Calu3 (cell line): ENCODE data around the gene TSC2. TPM values are rescaled to one million over a fixed set of nuclear protein-coding genes. Genes with fewer than 3 reads are reported as not detected.

Experiments used
- BruUV-seq: library from RNA; stranded (reverse); fragments of 400-500 nt; replicated peaks from 2 replicates; lab custom pipeline; 2021; lab: Mats Ljungman, UMichigan
- CTCF ChIA-PET: fragments of 300-600 bp; sonication (Branson Sonifier 250); formaldehyde crosslinking; loops from one replicate; lab custom pipeline; 2022; ENCODE audit warnings: antibody characterized with exemption; lab: Charles Lee
- DNase-seq: peaks from one replicate; pipeline ENCODE4 v3.0.0; 2022
- H3K27ac Mint-ChIP-seq: one replicate; pipeline ENCODE4 v1.8.0; 2022; ENCODE audit warnings: mixed read lengths; ENCODE audit not compliant: unreplicated experiment
- H3K27me3 Mint-ChIP-seq: one replicate; pipeline ENCODE4 v1.8.0; 2022; ENCODE audit warnings: mixed read lengths; ENCODE audit not compliant: unreplicated experiment
- H3K36me3 Mint-ChIP-seq: one replicate; pipeline ENCODE4 v1.8.0; 2022; ENCODE audit warnings: mild to moderate bottlenecking, moderate library complexity, mixed read lengths; ENCODE audit not compliant: insufficient read depth, unreplicated experiment
- H3K4me1 Mint-ChIP-seq: one replicate; pipeline ENCODE4 v1.8.0; 2022; ENCODE audit warnings: mild to moderate bottlenecking, low read depth, mixed read lengths; ENCODE audit not compliant: unreplicated experiment
- H3K4me3 Mint-ChIP-seq: one replicate; pipeline ENCODE4 v1.8.0; 2022; ENCODE audit warnings: mild to moderate bottlenecking, low read depth, moderate library complexity, mixed read lengths; ENCODE audit not compliant: unreplicated experiment
- H3K9me3 Mint-ChIP-seq: one replicate; pipeline ENCODE4 v1.8.0; 2022; ENCODE audit warnings: low read depth, mixed read lengths; ENCODE audit not compliant: unreplicated experiment
- intact Hi-C: fragments of 100-400 bp; cut with micrococcal nuclease; formaldehyde crosslinking; loops from one replicate; pipeline ENCODE4 v1.10.0; 2022; ENCODE audit not compliant: unreplicated experiment
- total RNA-seq: library from RNA; stranded (reverse); gene quantifications from 2 replicates; pipeline ENCODE4 v1.2.3, GENCODE V29; 2022
- TF ChIP-seq, protein P1 (sequence below): fragments of 200-600 bp; IDR thresholded peaks from one replicate; pipeline ENCODE4 v1.8.0; 2022; ENCODE audit warnings: antibody characterized with exemption; ENCODE audit not compliant: unreplicated experiment

The TSC2 gene
- total RNA-seq, 1 experiment from 2014 or later = 170 TPM

DNA sequence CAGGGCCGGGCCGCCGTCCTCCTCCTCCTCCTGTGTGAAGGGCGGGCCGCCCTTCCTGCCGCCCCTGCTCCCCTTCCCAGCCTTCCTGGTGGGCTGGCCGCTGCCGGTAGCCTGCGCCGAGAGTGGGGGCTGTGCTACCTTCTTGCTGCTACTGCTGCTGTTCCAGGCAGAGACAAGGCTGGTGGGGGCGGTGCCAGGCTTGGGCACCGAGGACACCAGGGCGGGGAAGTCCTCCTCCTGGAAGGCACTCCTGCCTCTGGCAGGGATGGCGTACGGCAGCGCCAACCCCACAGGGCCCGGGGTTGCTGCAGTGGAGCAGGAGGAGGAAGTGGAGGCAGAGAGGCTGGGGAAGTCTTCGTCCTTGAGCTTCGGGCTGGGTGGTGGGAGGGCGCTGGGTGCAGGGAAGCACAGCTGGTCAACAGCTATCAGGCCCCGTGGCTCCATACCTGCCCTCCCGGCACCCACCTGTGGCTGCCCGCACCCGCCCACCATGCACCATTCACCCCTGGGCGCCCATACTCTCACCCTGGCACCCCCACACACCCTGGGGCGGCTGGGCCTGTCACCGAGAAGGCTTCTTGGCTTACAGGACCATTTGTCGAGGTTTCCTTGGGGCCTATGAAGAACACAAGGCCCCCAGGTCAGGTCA lies 47.8 kb upstream of the TSC2 start:
- Mint-ChIP-seq H3K4me1 (peaks cover 12% of the 10 kb centered on the region), H3K27me3 (no peaks in the 10 kb centered on the region), H3K9me3 (no peaks in the 10 kb centered on the region), H3K36me3 (peaks cover 52% of the 10 kb centered on the region), H3K4me3 (no peak overlapping the region), H3K27ac (no peak overlapping the region)
- TF ChIP-seq, protein P1, sequence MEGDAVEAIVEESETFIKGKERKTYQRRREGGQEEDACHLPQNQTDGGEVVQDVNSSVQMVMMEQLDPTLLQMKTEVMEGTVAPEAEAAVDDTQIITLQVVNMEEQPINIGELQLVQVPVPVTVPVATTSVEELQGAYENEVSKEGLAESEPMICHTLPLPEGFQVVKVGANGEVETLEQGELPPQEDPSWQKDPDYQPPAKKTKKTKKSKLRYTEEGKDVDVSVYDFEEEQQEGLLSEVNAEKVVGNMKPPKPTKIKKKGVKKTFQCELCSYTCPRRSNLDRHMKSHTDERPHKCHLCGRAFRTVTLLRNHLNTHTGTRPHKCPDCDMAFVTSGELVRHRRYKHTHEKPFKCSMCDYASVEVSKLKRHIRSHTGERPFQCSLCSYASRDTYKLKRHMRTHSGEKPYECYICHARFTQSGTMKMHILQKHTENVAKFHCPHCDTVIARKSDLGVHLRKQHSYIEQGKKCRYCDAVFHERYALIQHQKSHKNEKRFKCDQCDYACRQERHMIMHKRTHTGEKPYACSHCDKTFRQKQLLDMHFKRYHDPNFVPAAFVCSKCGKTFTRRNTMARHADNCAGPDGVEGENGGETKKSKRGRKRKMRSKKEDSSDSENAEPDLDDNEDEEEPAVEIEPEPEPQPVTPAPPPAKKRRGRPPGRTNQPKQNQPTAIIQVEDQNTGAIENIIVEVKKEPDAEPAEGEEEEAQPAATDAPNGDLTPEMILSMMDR = no peak
- intact Hi-C loops = no loop called here
- no peak for DNase-seq
- no TSS peak for BruUV-seq
- CTCF ChIA-PET = interaction anchor here (0.7 kb wide), 1 partner anchor 16 kb away, joined by 3 read pairs; no protein-coding TSS in a partner anchor

DNA sequence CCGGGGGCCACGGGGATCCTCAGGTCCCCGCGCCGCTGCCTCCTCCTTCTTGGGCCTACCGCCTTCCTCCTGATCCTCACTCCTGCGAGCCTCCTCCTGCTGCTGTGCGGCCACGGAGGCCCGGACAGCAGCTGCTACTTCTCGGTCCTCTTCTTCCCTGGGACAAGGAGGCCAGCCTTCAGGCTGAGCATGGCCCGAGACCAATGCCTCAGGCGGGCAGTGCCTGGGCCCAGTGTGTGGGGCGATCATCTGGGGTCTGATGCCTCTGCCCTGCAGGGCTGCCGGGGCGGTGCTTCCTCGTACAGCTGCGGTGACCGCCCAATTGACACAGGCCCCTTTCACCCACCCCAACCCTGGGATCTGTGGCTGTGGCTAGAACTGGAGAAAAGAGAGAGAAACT lies 46.8 kb upstream of the TSC2 start:
- Mint-ChIP-seq H3K27ac (no peak overlapping the region), H3K4me1 (peaks cover 12% of the 10 kb centered on the region), H3K9me3 (no peaks in the 10 kb centered on the region), H3K36me3 (peaks cover 51% of the 10 kb centered on the region), H3K4me3 (no peak overlapping the region), H3K27me3 (no peaks in the 10 kb centered on the region)
- no peak for DNase-seq
- TF ChIP-seq, protein P1 = no peak
- intact Hi-C loops = no loop called here
- CTCF ChIA-PET = no interaction called here
- BruUV-seq = no TSS peak

DNA sequence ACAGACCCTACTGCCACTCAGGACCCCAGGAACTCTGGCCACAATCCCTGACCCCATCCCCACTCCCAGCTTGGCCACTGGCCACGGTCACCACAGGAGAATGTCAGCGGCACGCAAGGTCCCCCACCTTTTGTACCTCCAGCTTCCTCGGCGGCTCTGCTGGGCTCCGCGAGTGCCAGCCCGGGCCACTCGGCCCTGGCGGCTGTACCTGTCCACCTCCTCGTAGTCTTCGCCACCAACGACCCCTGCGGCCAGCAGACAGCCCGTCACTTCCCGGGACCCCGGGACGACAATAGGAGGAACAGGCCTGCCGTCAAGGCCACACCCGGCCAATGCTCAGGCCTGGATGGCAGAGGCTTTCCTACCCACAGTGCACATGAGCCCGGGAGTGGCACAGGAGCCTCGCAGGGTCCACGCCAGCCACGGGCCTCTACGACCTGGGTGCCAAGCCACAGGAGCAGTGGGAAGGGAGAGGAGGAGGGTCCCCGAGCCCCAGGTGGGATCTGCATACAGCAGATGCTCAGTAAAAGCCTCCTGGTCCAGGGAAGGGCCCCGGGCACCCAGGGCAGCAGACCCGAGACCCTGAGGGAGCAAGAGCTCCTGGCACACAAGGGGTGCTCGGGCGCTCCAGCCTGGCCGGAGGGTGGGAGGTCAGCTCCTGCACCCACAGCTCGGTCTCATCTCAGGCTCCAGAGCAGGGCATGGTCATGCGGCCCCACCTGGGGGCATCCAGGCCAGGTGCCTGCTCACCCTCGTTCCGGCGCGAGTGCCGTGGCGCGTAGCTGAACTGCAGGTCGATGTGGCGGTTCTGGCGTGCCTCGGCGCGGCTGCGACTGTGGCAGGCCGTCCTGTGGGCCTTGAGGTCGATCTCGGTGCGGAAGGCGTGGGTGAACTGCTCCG lies 46.1 kb upstream of the TSC2 start:
- Mint-ChIP-seq H3K9me3 (no peaks in the 10 kb centered on the region), H3K36me3 (peaks cover 46% of the 10 kb centered on the region), H3K4me3 (no peak overlapping the region), H3K4me1 (peaks cover 18% of the 10 kb centered on the region), H3K27ac (no peak overlapping the region), H3K27me3 (no peaks in the 10 kb centered on the region)
- BruUV-seq = no TSS peak
- intact Hi-C loops = no loop called here
- TF ChIP-seq, protein P1 = no peak
- CTCF ChIA-PET = interaction anchor here (0.6 to 1.5 kb wide), 2 partner anchors 16 to 25 kb away, joined by 3 read pairs; no protein-coding TSS in a partner anchor
- no peak for DNase-seq

DNA sequence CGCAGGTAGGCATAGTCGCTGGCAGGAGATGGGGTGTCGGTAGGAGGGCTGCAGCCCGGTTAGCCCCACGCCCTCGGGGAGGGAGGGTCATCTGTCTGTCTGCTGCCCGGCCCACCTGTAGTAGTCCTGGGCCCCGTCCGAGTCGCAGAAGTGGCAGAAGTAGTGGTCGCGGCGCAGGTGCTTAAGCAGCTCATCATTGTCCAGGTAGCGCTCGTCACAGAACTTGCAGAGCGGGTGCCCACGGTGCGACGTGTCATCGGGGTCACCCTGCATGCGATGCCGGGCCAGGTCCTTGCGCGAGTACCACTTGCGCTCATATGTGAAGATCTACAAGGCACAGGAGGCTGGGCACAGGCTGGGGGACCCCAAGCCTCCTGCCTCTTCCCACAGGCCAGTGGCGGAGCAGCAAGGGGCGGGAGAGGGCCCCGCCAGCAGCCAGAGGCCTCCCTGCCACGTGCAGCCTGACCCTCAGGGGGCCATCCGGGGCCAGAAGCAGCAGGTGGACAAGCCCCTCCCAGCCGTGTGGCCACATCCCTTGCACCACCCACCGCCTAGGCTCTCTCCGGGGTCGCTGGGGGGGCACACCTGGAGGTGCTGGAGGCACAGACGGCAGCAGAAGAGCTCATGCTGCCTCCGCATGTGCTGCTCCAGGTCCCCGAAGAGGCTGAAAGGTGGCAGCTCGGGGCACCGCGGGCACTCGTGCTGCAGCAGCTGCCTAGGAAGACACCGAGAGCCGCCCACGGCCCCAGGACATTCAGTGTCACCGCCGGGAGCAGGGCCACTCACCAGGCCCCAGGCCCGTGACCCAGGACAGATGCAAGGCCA lies 45.2 kb upstream of the TSC2 start:
- Mint-ChIP-seq H3K9me3 (no peaks in the 10 kb centered on the region), H3K4me1 (peaks cover 26% of the 10 kb centered on the region), H3K36me3 (peaks cover 41% of the 10 kb centered on the region), H3K4me3 (no peak overlapping the region), H3K27ac (no peak overlapping the region), H3K27me3 (no peaks in the 10 kb centered on the region)
- BruUV-seq = no TSS peak
- TF ChIP-seq, protein P1 = no peak
- CTCF ChIA-PET = interaction anchor here (0.6 to 2.0 kb wide), 5 partner anchors 10 to 151 kb away, joined by 3 to 7 read pairs (median 4); no protein-coding TSS in a partner anchor
- intact Hi-C loops = no loop called here
- no peak for DNase-seq
